Neutrophil (primary cell): Measurements from ENCODE around the gene ME1.
"Not testable (repeated sequence)": the region's sequence is repeated elsewhere in the genome, so short reads cannot be mapped to it uniquely, and the experiment has no call there.

Experiments used
- H3K27ac ChIP-seq: fragments of 200-600 bp; sonication (generic); 2 replicates; pipeline ENCODE4 v1.5.1; 2016; ENCODE audit warnings: mild to moderate bottlenecking, moderate library complexity
- H3K27me3 ChIP-seq: fragments of 200-600 bp; sonication (generic); 2 replicates; pipeline ENCODE4 v1.6.0; 2016; ENCODE audit warnings: mild to moderate bottlenecking
- H3K36me3 ChIP-seq: fragments of 200-600 bp; sonication (generic); 2 replicates; pipeline ENCODE4 v1.5.1; 2017
- H3K4me1 ChIP-seq, 2 experiments: fragments of 200-600 bp in 1 of 2; sonication (generic) in 1 of 2; 1 replicate in 1 of 2; 2 replicates in 1 of 2; pipeline versions ENCODE4 v1.5.1 to v1.6.1; 2013 to 2016; ENCODE audit warnings: low read depth in 1 of 2, low read length in 1 of 2, mild to moderate bottlenecking in 1 of 2, moderate library complexity in 1 of 2; ENCODE audit not compliant: control insufficient read depth in 1 of 2, insufficient read depth in 1 of 2
- H3K4me3 ChIP-seq, 2 experiments: fragments of 200-600 bp in 1 of 2; sonication (generic) in 1 of 2; 1 replicate in 1 of 2; 2 replicates in 1 of 2; pipeline ENCODE4 v1.5.1; 2013 to 2016; ENCODE audit warnings: low read depth in 1 of 2, low read length in 1 of 2, mild to moderate bottlenecking in 1 of 2, moderate library complexity in 1 of 2
- H3K9me3 ChIP-seq: fragments of 200-600 bp; sonication (generic); 2 replicates; pipeline ENCODE4 v1.5.1; 2016
- TF ChIP-seq, protein P1 (sequence below): fragments of 200-600 bp; sonication (generic); IDR thresholded peaks from 2 replicates; pipeline ENCODE4 v1.5.1; 2016; ENCODE audit warnings: antibody characterized with exemption

ME1 gene

DNA sequence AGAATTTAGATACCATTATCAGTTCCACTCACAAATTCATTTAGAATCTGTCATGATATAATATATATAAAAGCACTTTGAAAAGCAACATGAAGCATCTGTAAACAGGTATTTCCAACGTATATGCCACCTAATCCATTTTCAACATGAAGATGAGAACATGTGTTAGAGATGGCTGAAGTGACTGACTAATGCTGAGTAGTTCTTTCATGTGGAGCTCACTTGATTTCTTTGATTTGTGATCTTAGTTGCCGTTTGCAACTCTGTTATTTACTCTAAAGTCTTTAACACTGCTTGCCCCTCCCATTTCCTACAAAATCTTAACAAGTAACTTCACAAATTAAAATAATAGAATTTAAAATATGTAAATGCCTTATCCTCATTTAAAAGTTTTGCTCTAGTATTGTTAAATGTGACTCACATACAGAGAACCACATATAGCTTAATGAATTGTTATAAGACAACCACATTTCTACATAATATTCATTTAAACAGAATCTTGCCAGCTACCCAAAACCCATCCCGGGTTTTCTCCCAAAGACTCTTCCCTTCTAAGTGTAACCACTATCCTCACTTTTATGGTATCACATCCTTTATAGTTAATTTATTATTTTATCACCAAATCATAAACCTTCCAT is 78.3 kb downstream of the ME1 start:
- Histone ChIP-seq H3K27me3 (no peaks in the 10 kb centered on the region), H3K9me3 (no peaks in the 10 kb centered on the region), H3K4me1 (no peaks in the 10 kb centered on the region), H3K4me3 (no peak overlapping the region), H3K27ac (no peak overlapping the region), H3K36me3 (no peaks in the 10 kb centered on the region)
- TF ChIP-seq, protein P1, sequence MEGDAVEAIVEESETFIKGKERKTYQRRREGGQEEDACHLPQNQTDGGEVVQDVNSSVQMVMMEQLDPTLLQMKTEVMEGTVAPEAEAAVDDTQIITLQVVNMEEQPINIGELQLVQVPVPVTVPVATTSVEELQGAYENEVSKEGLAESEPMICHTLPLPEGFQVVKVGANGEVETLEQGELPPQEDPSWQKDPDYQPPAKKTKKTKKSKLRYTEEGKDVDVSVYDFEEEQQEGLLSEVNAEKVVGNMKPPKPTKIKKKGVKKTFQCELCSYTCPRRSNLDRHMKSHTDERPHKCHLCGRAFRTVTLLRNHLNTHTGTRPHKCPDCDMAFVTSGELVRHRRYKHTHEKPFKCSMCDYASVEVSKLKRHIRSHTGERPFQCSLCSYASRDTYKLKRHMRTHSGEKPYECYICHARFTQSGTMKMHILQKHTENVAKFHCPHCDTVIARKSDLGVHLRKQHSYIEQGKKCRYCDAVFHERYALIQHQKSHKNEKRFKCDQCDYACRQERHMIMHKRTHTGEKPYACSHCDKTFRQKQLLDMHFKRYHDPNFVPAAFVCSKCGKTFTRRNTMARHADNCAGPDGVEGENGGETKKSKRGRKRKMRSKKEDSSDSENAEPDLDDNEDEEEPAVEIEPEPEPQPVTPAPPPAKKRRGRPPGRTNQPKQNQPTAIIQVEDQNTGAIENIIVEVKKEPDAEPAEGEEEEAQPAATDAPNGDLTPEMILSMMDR: no peak

DNA sequence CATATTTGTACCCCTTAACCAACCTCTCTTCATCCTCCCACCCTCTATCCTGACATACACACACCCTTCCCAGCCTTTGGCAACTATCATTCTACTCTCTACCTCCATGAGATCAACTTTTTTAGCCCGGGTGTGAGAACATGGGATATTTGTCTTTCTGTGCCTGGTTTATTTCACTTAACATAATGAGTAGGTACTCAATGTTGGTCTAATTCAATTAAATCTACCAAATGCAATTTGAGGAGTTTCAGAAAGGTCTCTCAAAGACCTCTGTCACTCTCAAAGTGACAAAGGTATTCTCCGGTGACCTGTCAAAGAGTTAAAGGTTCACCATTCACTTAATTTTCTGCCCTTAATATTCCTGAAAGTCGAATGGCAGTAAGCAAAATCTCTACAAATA is 87.7 kb downstream of the ME1 start:
- H3K27ac ChIP-seq: no peak overlapping the region
- H3K36me3 ChIP-seq: no peaks in the 10 kb centered on the region
- no peak overlapping the region for H3K4me3 ChIP-seq
- H3K4me1 ChIP-seq: no peaks in the 10 kb centered on the region
- no peaks in the 10 kb centered on the region for H3K9me3 ChIP-seq
- no peaks in the 10 kb centered on the region for H3K27me3 ChIP-seq
- TF ChIP-seq, protein P1: no peak

DNA sequence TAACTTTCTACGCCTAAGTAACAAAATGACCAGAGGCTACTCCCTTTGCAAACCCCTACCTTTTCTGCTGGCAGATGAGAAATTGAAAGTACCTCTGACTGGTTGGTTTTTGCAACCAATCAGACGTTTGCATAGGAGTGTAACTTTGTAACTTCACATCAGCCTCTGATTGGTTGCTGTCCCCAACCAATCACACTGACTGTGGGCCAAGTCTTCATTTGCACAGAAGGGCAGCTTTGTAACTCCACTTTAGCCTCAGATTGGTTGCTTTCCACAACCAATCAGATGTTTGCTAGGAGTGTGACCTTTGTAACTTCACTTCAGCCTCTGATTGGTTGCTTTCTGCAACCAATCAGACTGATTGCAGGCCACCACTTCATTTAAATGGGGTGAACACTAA is 89.1 kb downstream of the ME1 start:
- H3K27me3 ChIP-seq: no peaks in the 10 kb centered on the region
- H3K9me3 ChIP-seq: no peaks in the 10 kb centered on the region
- H3K36me3 ChIP-seq: no peaks in the 10 kb centered on the region
- no peaks in the 10 kb centered on the region for H3K4me1 ChIP-seq
- H3K4me3 ChIP-seq: no peak overlapping the region
- TF ChIP-seq, protein P1: no peak
- no peak overlapping the region for H3K27ac ChIP-seq

DNA sequence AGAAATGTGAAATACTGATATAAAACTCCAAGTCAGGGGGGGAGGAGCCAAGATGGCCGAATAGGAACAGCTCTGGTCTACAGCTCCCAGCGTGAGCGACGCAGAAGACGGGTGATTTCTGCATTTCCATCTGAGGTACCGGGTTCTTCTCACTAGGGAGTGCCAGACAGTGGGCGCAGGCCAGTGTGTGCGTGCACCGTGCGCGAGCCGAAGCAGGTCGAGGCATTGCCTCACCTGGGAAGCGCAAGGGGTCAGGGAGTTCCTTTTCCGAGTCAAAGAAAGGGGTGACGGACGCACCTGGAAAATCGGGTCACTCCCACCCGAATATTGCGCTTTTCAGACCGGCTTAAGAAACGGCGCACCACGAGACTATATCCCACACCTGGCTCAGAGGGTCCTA is 96.9 kb downstream of the ME1 start:
- H3K27me3 ChIP-seq, H3K36me3 ChIP-seq, H3K9me3 ChIP-seq, H3K4me1 ChIP-seq, H3K27ac ChIP-seq, H3K4me3 ChIP-seq: not testable (repeated sequence)

DNA sequence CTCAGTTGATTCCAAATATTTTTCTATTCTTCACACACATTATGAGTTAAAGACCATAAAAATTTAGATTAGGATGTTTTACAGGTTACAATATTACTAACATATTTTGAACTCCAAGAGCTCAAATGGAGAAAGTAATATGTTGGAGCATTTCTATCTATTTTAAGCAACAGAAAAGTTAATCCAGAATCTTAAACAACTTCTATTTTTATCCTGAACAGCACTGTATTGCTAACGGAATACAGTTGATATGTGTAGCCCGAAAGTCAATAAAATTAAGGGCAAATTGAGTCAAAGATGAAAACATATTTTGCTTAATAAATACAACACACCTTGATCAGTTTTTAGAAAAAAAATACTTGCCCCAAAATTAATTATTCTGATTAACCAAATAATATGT is 97.4 kb downstream of the ME1 start:
- Histone ChIP-seq H3K9me3 (no peaks in the 10 kb centered on the region), H3K36me3 (no peaks in the 10 kb centered on the region), H3K27ac (no peak overlapping the region), H3K4me1 (no peaks in the 10 kb centered on the region), H3K4me3 (no peak overlapping the region), H3K27me3 (no peaks in the 10 kb centered on the region)
- TF ChIP-seq, protein P1: no peak

DNA sequence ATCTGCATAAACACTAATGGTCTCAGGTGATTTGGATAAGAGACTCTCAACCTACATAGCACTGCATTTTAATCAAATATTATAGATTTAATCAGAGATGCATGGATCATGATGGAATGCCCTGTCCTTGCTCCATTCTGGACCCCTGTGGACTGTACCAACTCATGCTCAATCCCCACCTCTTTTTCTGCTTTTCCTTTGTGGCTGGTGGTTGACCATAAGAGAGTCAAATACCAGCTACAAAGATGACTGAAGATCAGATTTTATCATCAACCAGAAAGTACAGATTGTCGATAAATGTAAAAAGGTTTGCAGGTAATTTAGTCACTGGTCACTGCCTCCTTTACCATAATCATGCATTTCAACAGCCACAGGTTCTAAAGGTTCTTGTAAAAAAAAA is 116.2 kb downstream of the ME1 start:
- TF ChIP-seq, protein P1: no peak
- H3K9me3 ChIP-seq: no peaks in the 10 kb centered on the region
- H3K4me3 ChIP-seq: no peak overlapping the region
- H3K36me3 ChIP-seq: no peaks in the 10 kb centered on the region
- H3K27ac ChIP-seq: no peak overlapping the region
- H3K4me1 ChIP-seq: no peaks in the 10 kb centered on the region
- H3K27me3 ChIP-seq: no peaks in the 10 kb centered on the region
